Left forelimb (tissue), 1 donor: Measurements from ENCODE around the gene CDPF1.

ENCODE experiments used
- DNase-seq: peaks from one replicate; pipeline ENCODE4 v3.0.0-alpha.2; 2018; ENCODE audit warnings: low spot score

Gene CDPF1

GRCh38 chr22:46256358-46256958 lies 6.4 kb upstream of the CDPF1 start:
- no peak for DNase-seq

- DNase-seq: no peak
These were observed 1.8 kb upstream of the CDPF1 start for GRCh38 chr22:46251816-46252380.

- DNase-seq: no peak
These were observed 1.2 kb upstream of the CDPF1 start for GRCh38 chr22:46251266-46251665.

GRCh38 chr22:46250783-46251125 lies 661 bp upstream of the CDPF1 start:
- no peak for DNase-seq

GRCh38 chr22:46247443-46247975 lies 2.6 kb downstream of the CDPF1 start:
- no peak for DNase-seq

GRCh38 chr22:46246178-46246577 lies 3.9 kb downstream of the CDPF1 start:
- DNase-seq: no peak

GRCh38 chr22:46245511-46245910 lies 4.6 kb downstream of the CDPF1 start:
- no peak for DNase-seq

DNA sequence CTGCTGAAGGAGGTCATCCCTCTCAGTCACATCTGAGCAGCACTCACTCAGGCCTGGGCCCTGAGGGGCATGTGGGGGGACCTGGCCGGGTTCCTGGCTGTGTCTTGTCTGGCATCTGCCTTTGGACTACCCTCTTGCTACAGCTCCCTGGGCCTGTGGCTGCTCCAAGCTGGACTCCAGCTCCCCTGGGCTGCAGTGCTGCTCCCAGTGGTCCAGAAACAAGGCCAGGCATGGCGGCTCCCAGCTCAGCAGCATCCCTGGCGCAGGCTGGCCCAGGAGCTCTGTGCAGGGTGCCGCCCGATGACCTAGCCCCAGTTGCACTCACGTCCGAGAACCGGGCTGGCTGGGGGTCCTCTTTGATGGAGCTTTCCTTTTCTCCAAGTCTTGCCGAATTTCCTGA lies 5.3 kb downstream of the CDPF1 start:
- no peak for DNase-seq

DNA sequence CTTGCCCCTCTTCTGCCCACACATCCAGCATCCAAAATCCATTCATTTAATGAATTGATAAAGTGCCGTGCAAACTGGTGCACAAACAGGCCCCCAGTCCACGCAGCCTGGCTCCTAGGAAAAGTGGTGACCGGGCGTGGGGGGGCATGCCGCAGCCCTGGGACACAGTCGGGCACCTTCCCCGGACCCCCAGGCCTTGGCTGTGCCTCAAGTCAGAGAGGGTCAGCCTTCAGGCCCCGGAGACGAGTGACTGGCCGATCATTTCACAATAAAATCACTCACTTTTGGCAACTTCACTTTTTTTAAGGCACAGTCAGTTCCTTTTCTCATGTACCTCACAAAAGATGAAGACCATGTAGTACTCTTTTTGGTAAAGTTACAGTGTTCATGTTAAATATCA lies 8.0 kb downstream of the CDPF1 start:
- DNase-seq: no peak

DNA sequence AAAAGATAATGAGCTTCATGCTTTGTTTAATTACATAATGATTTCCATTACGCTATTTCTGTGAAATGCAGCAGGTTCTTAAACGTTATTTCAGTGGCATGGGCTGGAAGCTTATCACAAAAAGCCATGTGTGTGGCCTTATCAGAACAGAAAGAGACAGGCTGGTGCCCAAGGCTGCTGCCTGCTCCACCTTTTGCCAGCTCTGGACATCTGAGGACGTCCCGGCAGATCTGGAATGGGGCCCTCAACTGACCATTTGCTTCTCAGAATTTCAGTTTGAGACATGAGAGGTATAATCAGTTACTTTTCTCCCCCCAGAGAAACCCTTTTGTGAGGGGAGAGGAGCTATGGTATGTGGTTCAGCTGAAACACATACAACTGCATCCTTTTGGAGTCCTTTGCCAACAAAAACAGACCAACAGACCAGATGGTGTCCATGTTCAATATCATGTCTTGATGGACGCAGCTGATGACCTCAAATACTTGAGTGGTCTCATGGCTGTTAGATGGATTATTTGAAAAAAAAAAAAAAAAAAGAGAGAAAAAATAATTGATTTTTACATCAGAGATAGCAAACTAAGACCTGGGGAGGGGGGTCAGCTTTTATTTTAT lies 8.6 kb downstream of the CDPF1 start:
- no peak for DNase-seq

- no peak for DNase-seq
These were observed 9.2 kb downstream of the CDPF1 start for GRCh38 chr22:46240907-46241306.

GRCh38 chr22:46240506-46240905 lies 9.6 kb downstream of the CDPF1 start:
- DNase-seq: no peak

GRCh38 chr22:46240073-46240472 lies 10.0 kb downstream of the CDPF1 start:
- DNase-seq: no peak

GRCh38 chr22:46239261-46240048 lies 10.6 kb downstream of the CDPF1 start:
- DNase-seq: no peak

DNA sequence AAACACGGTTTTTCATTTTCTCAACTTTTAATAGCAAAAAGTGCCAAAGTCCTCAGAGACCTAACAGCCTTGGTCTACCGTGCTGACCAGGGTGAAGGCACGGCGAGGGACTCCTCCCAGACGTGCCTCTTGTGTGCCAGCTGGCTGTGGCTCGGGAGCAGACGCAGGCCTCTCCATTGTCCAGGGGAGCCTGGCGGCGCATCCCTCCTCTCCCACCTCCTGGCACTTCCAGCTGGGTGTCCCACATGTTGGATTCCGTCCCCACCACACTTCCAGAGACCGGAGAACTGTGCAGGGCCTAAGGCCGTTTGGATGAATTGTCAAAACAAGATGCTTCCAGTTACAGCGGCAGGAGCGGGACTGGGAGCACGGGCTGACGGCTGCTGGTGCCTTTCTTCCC lies 11.6 kb downstream of the CDPF1 start:
- DNase-seq: no peak

DNA sequence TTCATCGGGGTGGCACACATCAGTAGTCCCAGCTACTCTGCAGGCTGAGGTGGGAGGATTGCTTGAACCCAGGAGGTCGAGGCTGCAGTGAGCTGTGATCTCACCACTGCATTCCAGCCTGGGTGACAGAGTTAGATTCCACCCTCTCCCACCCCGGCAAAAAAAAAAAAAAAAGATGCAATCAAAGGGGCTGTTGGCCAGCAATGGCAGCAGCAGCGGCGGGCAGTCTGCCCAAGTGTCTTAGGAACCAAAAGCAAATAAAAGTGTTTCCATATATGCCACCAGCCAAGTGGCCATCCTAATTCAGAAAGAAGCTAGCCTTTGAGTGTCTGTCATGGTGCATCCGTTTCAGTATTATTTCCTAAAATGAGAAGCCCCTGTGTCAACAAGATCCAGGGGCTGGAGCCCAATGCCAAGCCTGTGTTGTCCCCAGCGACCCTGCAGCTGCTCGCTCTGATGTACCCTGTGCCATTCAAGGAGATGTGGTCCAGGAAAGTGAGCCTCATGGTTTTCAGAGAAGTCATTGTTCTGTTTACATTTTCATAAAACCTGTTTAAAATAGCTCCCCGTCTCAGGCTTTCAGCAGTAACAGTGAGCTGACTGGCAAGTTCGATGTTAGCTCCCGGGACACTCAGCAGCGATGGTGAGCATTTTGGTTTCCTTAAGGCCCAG lies 12.5 kb downstream of the CDPF1 start:
- no peak for DNase-seq

GRCh38 chr22:46234969-46235368 lies 15.1 kb downstream of the CDPF1 start:
- DNase-seq: no peak

GRCh38 chr22:46233231-46233630 lies 16.9 kb downstream of the CDPF1 start:
- no peak for DNase-seq

DNA sequence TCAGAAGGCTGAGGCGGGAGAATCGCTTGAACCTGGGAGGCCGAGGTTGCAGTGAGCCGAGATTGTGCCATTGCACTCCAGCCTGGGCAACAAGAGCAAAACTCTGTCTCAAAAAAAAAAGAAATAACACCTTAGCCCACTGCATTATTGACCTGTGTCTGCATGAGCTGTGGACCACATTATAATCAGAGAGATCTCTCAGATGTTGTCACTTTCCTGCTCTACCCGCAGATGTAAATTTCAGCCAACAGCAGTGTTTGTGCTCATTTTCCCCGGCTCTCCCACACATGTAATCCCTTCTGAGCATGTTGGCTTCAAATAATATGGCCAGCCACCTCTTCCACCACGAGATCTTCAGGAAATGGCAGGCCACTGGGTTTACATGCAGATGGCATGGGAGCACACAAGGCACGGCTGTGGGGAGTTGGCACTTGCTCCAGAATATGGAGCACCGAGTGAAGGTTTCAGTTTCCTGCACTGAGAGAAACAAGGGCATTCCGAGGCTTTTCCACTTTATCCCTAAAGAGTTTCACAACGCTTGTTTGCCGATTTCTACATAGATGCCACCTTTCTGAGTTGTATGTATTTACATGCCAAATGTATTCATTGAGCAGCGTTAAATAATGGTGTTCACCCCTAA lies 19.7 kb downstream of the CDPF1 start:
- DNase-seq: no peak

- no peak for DNase-seq
These were observed 20.4 kb downstream of the CDPF1 start for GRCh38 chr22:46229701-46230100.

- DNase-seq: no peak
These were observed 23.5 kb downstream of the CDPF1 start for GRCh38 chr22:46226577-46226976.

DNA sequence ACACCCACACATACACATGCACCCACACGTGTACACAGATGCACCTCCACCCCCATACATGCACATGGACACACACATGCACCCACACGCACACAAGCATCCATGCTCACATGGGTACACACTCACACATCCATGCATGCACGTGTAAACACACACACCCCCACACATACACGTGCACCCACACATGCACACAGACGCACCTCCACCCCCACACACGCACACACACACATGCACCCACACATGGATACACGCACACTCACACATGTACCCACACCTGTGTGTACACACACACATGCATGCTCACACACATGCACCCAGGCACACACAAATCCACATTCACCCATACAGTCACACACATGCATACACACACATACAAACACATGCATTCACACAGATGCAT lies 24.5 kb downstream of the CDPF1 start:
- no peak for DNase-seq
